Measurements from ENCODE around the gene ROBO2.

The ROBO2 gene

GRCh38 chr3:77254967-77255831, 215.3 kb downstream of the ROBO2 start:
- DNase-seq: peak in 9 of 56 donors; percentile 3 to 50 (median 17)

- no peak for DNase-seq
Measured at GRCh38 chr3:77256584-77257503, 216.9 kb downstream of the ROBO2 start.

- no peak for DNase-seq
Measured at GRCh38 chr3:77259694-77260093, 219.8 kb downstream of the ROBO2 start.

DNA sequence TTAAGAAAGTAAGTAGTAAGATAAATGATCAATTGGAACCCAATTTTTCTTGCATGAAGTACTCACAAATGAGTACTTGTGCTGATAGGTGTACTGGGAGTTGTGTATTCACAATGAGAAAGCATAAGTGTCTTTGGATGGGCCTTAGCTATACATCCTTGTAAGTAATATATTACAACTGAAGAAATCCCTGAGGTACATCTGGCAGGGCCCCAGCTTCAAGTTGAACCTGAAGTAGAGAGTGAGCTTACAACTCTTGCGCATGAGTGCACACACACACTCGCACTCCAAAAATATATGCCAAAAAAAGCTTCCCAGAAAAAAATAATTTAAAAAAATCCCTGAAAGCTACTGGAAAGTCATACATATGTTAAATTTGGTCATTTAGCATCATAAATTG, 222.5 kb downstream of the ROBO2 start:
- no peak for DNase-seq

DNA sequence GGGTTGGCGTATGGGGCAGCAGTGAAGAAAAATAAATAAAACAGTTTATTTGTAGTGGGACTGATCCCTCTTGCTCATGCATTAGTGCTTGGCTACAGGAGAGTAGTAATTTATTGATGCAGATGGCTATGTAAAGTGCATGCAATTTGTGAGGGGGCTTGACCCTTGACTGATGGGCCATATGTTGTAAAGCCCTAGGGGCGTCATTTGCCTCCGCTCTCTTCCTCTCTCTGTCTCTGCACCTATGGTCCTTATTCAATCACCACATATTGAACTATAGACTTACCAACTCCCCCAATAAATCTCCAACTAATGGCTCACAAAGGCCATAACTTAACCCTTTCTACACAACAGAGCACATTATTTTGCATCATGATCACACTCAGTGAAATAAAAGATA, 227.7 kb downstream of the ROBO2 start:
- DNase-seq: no peak

- DNase-seq: no peak
Measured at GRCh38 chr3:77271306-77271705, 231.4 kb downstream of the ROBO2 start.

- no peak for DNase-seq
Measured at GRCh38 chr3:77271711-77272110, 231.8 kb downstream of the ROBO2 start.

GRCh38 chr3:77279276-77279675, 239.4 kb downstream of the ROBO2 start:
- DNase-seq: no peak

GRCh38 chr3:77281721-77282120, 241.8 kb downstream of the ROBO2 start:
- DNase-seq: no peak

GRCh38 chr3:77283108-77283507, 243.2 kb downstream of the ROBO2 start:
- DNase-seq: no peak

DNA sequence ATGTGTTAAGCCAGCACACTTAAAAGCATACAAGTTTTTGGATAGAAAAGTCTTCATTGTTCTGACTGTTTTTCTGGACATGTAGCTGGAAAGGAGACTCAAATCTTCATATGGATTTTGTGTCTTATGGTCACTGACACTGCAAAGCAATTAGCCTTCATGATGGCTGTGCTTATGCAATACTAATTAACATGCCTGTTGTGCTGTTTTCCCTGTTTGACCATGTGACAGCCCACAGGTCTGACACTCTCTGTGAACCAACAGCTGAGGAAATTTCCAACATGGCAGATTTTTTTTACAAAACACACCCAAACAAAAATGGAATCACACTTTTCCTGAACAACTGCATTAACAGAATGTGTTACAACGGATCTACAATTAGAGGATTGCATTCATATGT, 248.4 kb downstream of the ROBO2 start:
- no peak for DNase-seq

- DNase-seq: no peak
Measured at GRCh38 chr3:77296527-77296926, 256.6 kb downstream of the ROBO2 start.

- no peak for DNase-seq
Measured at GRCh38 chr3:77298417-77298816, 258.5 kb downstream of the ROBO2 start.

GRCh38 chr3:77303955-77304699, 264.2 kb downstream of the ROBO2 start:
- no peak for DNase-seq

- DNase-seq: no peak
Measured at GRCh38 chr3:77304700-77305021, 264.8 kb downstream of the ROBO2 start.

DNA sequence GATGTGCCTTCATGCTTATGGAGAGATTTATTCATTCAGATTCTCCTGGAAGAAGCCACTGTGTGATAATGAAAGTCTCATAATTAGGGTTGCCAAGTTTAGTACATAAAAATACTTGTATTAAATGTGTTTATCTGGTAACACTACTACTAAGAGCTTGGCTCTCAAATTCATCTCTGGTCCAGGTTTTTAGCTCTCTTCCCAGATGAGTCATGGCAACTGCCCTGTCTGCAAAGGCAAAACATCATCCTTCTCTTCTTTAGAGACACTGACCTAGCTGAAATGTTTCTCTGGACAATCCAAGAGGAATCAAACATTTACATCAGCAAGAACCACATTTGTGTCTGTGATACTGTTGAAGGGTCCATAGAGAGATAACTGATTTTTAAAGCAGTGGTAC, 269.6 kb downstream of the ROBO2 start:
- no peak for DNase-seq

DNA sequence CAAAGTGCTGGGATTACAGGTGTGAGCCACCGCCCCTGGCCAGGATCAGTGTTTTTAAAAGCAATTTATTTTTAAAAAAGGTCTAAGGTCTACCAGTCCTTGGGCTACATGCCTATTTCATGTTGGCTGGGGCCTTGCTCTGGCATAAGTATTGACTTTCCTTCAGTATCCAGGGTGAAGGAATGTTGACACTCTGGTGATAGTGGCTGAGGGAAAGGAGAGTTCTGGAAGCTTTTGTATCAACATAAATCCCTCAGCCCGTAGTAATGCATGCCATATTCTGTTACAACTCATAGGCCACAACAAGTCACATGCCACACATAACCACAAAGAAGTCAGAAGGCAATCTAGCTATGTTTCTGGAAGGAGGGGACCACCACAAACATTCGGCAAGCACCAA, 273.9 kb downstream of the ROBO2 start:
- DNase-seq: no peak

DNA sequence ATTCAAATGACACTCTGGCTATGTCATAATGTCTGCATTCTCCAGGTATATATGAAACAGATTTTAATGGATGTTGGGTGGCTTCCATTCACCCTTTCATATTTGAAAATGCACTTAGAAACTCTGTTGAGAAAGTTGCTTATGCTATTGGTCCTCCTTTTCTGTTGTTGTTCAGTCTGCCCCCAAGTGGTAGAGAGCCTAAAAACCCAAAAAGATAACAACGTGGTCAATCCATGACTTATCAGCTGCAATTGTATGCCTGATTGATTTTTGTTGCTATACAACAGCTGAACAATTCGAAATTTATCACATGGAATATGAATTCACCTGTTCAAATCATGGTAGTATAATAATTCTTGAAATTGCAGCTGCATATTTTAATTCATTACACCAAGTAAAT, 279.8 kb downstream of the ROBO2 start:
- no peak for DNase-seq

DNA sequence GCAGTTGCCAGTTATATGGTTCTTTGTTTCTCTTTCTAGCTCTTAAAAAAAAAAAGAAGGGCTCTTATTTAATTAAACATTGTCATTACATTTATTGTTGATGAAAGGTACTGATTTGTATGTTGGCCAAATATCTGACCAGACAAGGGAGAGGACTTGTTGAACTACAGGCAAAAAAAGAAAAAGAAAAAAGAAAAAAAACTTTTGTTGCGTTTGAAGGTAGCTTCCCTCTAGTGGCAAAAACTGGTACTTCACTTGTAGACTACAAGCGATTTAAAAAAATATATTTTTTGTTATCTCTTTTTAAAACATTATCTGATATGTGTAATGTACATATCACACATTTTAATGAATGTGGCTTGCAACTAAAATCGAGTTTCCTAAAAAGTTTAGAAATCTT, 280.6 kb downstream of the ROBO2 start:
- DNase-seq: no peak

GRCh38 chr3:77321646-77322045, 281.7 kb downstream of the ROBO2 start:
- no peak for DNase-seq

DNA sequence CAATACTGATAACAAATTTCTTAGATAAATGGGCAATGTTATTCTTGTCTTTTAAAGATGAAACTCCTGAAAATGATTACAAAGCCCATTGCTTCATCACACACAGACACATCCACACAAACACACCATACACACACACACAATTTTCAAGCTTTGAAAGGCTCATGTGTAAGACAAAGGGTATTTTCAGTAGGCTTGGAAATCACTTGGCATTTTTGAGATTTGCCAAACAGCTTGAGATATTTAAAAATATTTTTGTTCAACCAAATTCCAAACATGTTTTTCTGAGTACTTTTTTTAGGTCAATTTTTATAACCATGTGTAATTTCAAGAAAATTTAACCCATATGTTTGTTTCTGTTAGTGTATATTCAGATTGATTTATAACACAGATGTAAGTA, 283.7 kb downstream of the ROBO2 start:
- no peak for DNase-seq

GRCh38 chr3:77324105-77324504, 284.2 kb downstream of the ROBO2 start:
- DNase-seq: no peak

Measured in amygdala (tissue), 56 donors.